MCF 10A (cell line): ENCODE data around the gene C3orf62. TPM values are rescaled to one million over a fixed set of nuclear protein-coding genes. Genes with fewer than 3 reads are reported as not detected.
"Not testable (repeated sequence)": the region's sequence is repeated elsewhere in the genome, so short reads cannot be mapped to it uniquely, and the experiment has no call there.

Source experiments
- BruUV-seq: library from RNA; stranded (reverse); fragments of 400-500 nt; replicated peaks from 2 replicates; lab custom pipeline; 2021; lab: Mats Ljungman, UMichigan
- CTCF ChIA-PET: fragments of 300-600 bp; sonication (Branson Sonifier 250); formaldehyde crosslinking; extraction: SDS; loops from one replicate; lab custom pipeline; 2021; ENCODE audit warnings: antibody characterized with exemption, inconsistent platforms; lab: Yijun Ruan, JAX
- POLR2A ChIA-PET: fragments of 300-600, 350-650 bp; sonication (Branson Sonifier 250); formaldehyde crosslinking; extraction: SDS; loops from one replicate; lab custom pipeline; 2020; ENCODE audit warnings: antibody characterized with exemption, inconsistent platforms; lab: Yijun Ruan, JAX
- DNase-seq: peaks from one replicate; pipeline ENCODE4 v3.0.0-alpha.2; 2018; ENCODE audit not compliant: unreplicated experiment
- H3K27ac Mint-ChIP-seq: one replicate; pipeline ENCODE4 v1.8.0; 2022; ENCODE audit warnings: mild to moderate bottlenecking, low read depth, mixed read lengths; ENCODE audit not compliant: unreplicated experiment
- H3K27me3 Mint-ChIP-seq: one replicate; pipeline ENCODE4 v1.8.0; 2022; ENCODE audit warnings: mixed read lengths; ENCODE audit not compliant: insufficient read depth, unreplicated experiment
- H3K36me3 Mint-ChIP-seq: one replicate; pipeline ENCODE4 v1.8.0; 2022; ENCODE audit warnings: mild to moderate bottlenecking, moderate library complexity, mixed read lengths; ENCODE audit not compliant: insufficient read depth, unreplicated experiment
- H3K4me1 Mint-ChIP-seq: one replicate; pipeline ENCODE4 v1.8.0; 2022; ENCODE audit warnings: mixed read lengths; ENCODE audit not compliant: insufficient read depth, unreplicated experiment
- H3K4me3 Mint-ChIP-seq: one replicate; pipeline ENCODE4 v1.8.0; 2022; ENCODE audit warnings: mild to moderate bottlenecking, moderate library complexity, mixed read lengths; ENCODE audit not compliant: unreplicated experiment
- H3K9me3 Mint-ChIP-seq: one replicate; pipeline ENCODE4 v1.8.0; 2022; ENCODE audit warnings: mixed read lengths; ENCODE audit not compliant: unreplicated experiment
- CTCF ChIP-seq: fragments of 200-600 bp; IDR thresholded peaks from one replicate; pipeline ENCODE4 v1.8.0; 2022; ENCODE audit warnings: antibody characterized with exemption, mild to moderate bottlenecking; ENCODE audit not compliant: unreplicated experiment
- intact Hi-C: fragments of 100-400 bp; cut with micrococcal nuclease; formaldehyde crosslinking; loops from 2 replicates; pipeline ENCODE4 v1.14.1; 2022
- microRNA-seq: library from miRNA; unstranded; fragments of <30 nt; microRNA quantifications from one replicate; pipeline ENCODE4 v1.2.0, GENCODE V29; 2022
- total RNA-seq: library from RNA; stranded (reverse); gene quantifications from 2 replicates; pipeline ENCODE4 v1.2.3, GENCODE V29; 2022

C3orf62 gene
- total RNA-seq, 1 experiment from 2014 or later: 8.1 TPM

GRCh38 chr3:49222002-49222401, 55.0 kb downstream of the C3orf62 start:
- CTCF ChIA-PET: interaction anchor here (1.2 kb wide), 1 partner anchor 8 kb away, joined by 3 read pairs; no protein-coding TSS in a partner anchor
- Mint-ChIP-seq H3K36me3 (no peaks in the 10 kb centered on the region), H3K4me3 (no peak overlapping the region), H3K4me1 (no peaks in the 10 kb centered on the region), H3K27ac (no peak overlapping the region), H3K9me3 (peaks cover 9% of the 10 kb centered on the region), H3K27me3 (no peaks in the 10 kb centered on the region)
- no peak for TF ChIP-seq CTCF
- POLR2A ChIA-PET: no interaction called here
- BruUV-seq: no TSS peak
- DNase-seq: no peak
- intact Hi-C loops: no loop called here

GRCh38 chr3:49220985-49221563, 56.0 kb downstream of the C3orf62 start:
- BruUV-seq, H3K9me3 Mint-ChIP-seq: not testable (repeated sequence)

GRCh38 chr3:49219132-49219531, 57.9 kb downstream of the C3orf62 start:
- Mint-ChIP-seq H3K36me3 (no peaks in the 10 kb centered on the region), H3K9me3 (peaks cover 11% of the 10 kb centered on the region), H3K27me3 (no peaks in the 10 kb centered on the region), H3K27ac (peak overlapping the region; percentile 67), H3K4me1 (no peaks in the 10 kb centered on the region), H3K4me3 (no peak overlapping the region)
- intact Hi-C loops: no loop called here
- DNase-seq: no peak
- CTCF ChIA-PET: interaction anchor here (0.6 to 0.9 kb wide), 3 partner anchors 12 to 320 kb away, joined by 3 to 4 read pairs (median 4); no protein-coding TSS in a partner anchor
- BruUV-seq: no TSS peak
- POLR2A ChIA-PET: interaction anchor here (0.7 to 1.8 kb wide), 6 partner anchors 14 to 77 kb away, joined by 3 to 10 read pairs (median 4); no protein-coding TSS in a partner anchor
- TF ChIP-seq CTCF: no peak

More at GRCh38 chr3:49220985-49221563, 56.0 kb downstream of the C3orf62 start:
- intact Hi-C loops, H3K27ac Mint-ChIP-seq, DNase-seq, H3K27me3 Mint-ChIP-seq, H3K4me1 Mint-ChIP-seq, H3K36me3 Mint-ChIP-seq, H3K4me3 Mint-ChIP-seq: not testable (repeated sequence)
- POLR2A ChIA-PET: interaction anchor here (0.9 kb wide), 1 partner anchor 55 kb away, joined by 3 read pairs; no protein-coding TSS in a partner anchor
- CTCF ChIA-PET: interaction anchor here (0.6 kb wide), 2 partner anchors 24 to 35 kb away, joined by 3 to 4 read pairs; no protein-coding TSS in a partner anchor

Small RNAs within 50 kb of the gene (microRNA-seq; reads per million reads assigned to microRNA genes)
- gene MIR4271: not detected

Other genes starting within 250 kb of the C3orf62 start
- gene IMPDH2, start 247.8 kb downstream of the C3orf62 start, total RNA-seq: 317 and 476 TPM in 2 replicates
- gene QRICH1, start 183.2 kb downstream of the C3orf62 start, total RNA-seq: 96.1 and 97.2 TPM in 2 replicates
- gene QARS1, start 172.5 kb downstream of the C3orf62 start, total RNA-seq: 114 and 149 TPM in 2 replicates
- gene USP19, start 156.4 kb downstream of the C3orf62 start, total RNA-seq: 39.3 and 51.4 TPM in 2 replicates
- gene LAMB2, start 144.2 kb downstream of the C3orf62 start, total RNA-seq: 224 and 264 TPM in 2 replicates
- gene CCDC71, start 110.9 kb downstream of the C3orf62 start, total RNA-seq: 25.7 and 26.0 TPM in 2 replicates
- 1.7 and 2.4 TPM in 2 replicates for gene KLHDC8B, start 105.6 kb downstream of the C3orf62 start, total RNA-seq
- 52.6 and 54.1 TPM in 2 replicates for gene USP4, start 62.8 kb upstream of the C3orf62 start, total RNA-seq
- gene GPX1, start 81.1 kb upstream of the C3orf62 start, total RNA-seq: 576 and 589 TPM in 2 replicates
- 273 and 298 TPM in 2 replicates for gene RHOA, start 134.7 kb upstream of the C3orf62 start, total RNA-seq
- 14.0 and 17.2 TPM in 2 replicates for gene TCTA, start 135.2 kb upstream of the C3orf62 start, total RNA-seq
- gene AMT, start 145.2 kb upstream of the C3orf62 start, total RNA-seq: 3.7 and 4.9 TPM in 2 replicates
- gene NICN1, start 152.1 kb upstream of the C3orf62 start, total RNA-seq: 9.7 and 19.5 TPM in 2 replicates
- gene DAG1, start 193.0 kb upstream of the C3orf62 start, total RNA-seq: 40.3 and 49.9 TPM in 2 replicates